GM12874 (cell line): Measurements from ENCODE around the gene LYRM9.

Source experiments
- TF ChIP-seq, protein P1 (sequence below): IDR thresholded peaks from 2 replicates; pipeline ENCODE4 v1.5.1; 2011; ENCODE audit warnings: low read depth, mild to moderate bottlenecking, control low read depth, low read length, moderate library complexity; ENCODE audit not compliant: insufficient read depth

Gene LYRM9

GRCh38 chr17:27930000-27930399, 36.8 kb upstream of the LYRM9 start:
- TF ChIP-seq, protein P1, sequence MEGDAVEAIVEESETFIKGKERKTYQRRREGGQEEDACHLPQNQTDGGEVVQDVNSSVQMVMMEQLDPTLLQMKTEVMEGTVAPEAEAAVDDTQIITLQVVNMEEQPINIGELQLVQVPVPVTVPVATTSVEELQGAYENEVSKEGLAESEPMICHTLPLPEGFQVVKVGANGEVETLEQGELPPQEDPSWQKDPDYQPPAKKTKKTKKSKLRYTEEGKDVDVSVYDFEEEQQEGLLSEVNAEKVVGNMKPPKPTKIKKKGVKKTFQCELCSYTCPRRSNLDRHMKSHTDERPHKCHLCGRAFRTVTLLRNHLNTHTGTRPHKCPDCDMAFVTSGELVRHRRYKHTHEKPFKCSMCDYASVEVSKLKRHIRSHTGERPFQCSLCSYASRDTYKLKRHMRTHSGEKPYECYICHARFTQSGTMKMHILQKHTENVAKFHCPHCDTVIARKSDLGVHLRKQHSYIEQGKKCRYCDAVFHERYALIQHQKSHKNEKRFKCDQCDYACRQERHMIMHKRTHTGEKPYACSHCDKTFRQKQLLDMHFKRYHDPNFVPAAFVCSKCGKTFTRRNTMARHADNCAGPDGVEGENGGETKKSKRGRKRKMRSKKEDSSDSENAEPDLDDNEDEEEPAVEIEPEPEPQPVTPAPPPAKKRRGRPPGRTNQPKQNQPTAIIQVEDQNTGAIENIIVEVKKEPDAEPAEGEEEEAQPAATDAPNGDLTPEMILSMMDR = no peak

DNA sequence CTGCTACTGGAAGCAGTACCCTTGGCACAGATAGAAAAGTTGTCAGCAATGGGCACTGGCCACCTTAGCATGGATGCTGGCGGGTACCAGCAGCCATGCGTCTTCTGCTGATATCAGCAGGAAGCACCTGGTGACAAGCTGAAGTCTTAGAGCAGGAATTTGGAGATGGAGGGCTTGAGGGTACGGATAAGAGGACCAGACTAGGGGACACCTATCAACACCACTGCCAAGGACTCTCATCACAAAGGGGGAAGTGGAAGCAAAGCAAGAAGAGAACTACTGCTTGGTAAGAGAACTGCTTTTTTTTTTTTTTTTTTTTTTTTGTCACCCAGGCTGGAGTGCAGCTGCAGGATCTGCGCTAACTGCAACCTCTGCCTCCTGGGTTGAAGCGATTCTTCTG, 35.4 kb upstream of the LYRM9 start:
- TF ChIP-seq, protein P1 = no peak

GRCh38 chr17:27927781-27928180, 34.6 kb upstream of the LYRM9 start:
- TF ChIP-seq, protein P1 = no peak

- TF ChIP-seq, protein P1 = no peak
Observed at GRCh38 chr17:27921599-27921998, 28.4 kb upstream of the LYRM9 start.

- TF ChIP-seq, protein P1 = no peak
Observed at GRCh38 chr17:27921077-27921476, 27.9 kb upstream of the LYRM9 start.

GRCh38 chr17:27920569-27920968, 27.4 kb upstream of the LYRM9 start:
- TF ChIP-seq, protein P1 = no peak

DNA sequence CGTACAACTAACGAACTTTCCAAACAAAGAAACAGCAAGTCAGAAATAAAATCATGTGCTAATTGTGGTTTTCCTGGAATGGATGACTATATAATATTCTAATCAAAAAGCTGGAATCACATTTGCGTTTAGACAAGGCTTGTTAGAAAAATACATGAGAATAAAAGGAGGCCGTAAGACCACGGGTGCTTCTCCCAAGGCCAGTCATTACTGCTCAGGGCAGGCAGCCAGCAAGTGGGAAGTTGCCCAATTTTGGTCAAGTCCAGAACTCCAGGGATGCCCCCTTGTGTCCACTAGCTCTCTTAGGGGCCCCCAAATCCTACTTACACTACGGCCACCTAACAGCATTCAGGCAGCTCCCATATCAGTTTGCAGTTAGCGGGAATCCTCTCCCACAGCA, 25.9 kb upstream of the LYRM9 start:
- TF ChIP-seq, protein P1 = no peak

DNA sequence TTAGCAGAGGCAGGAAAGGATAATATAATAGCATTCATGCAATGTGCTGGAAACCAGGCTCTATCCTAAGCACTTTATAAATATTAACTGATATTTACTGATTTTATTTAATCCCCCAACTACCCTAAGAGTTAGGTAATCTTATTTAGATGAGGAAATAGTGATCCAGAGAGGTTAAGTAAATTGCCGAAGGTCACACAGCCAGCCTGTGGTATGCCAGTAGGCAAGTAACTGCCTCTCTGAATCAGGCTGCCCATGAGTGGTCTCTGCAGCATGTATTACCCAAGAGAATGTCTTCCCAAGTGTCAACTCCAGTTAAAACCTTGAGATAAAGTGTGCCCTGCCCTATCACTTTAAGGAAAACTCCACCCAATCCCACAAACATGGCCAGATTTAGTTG, 25.3 kb upstream of the LYRM9 start:
- TF ChIP-seq, protein P1 = no peak
